Measurements from ENCODE around the gene ZNF518A.

ZNF518A gene, protein sequence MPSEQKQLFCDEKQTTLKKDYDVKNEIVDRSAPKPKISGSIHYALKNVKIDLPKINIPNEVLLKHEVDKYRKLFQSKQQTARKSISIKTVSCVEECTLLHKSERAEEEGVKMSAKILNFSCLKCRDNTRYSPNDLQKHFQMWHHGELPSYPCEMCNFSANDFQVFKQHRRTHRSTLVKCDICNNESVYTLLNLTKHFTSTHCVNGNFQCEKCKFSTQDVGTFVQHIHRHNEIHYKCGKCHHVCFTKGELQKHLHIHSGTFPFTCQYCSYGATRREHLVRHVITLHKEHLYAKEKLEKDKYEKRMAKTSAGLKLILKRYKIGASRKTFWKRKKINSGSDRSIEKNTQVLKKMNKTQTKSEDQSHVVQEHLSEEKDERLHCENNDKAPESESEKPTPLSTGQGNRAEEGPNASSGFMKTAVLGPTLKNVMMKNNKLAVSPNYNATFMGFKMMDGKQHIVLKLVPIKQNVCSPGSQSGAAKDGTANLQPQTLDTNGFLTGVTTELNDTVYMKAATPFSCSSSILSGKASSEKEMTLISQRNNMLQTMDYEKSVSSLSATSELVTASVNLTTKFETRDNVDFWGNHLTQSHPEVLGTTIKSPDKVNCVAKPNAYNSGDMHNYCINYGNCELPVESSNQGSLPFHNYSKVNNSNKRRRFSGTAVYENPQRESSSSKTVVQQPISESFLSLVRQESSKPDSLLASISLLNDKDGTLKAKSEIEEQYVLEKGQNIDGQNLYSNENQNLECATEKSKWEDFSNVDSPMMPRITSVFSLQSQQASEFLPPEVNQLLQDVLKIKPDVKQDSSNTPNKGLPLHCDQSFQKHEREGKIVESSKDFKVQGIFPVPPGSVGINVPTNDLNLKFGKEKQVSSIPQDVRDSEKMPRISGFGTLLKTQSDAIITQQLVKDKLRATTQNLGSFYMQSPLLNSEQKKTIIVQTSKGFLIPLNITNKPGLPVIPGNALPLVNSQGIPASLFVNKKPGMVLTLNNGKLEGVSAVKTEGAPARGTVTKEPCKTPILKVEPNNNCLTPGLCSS (N-terminal part only)

GRCh38 chr10:96129387-96130325, at the start of gene ZNF518A:
Gene ZNF518A, plus strand, starts transcription at chr10:96130297. Its CDS starts 26,026 bp downstream, at chr10:96156323.
- peak; percentile 99 for DNase-seq

- DNase-seq, result no peak
Measured at GRCh38 chr10:96082153-96082552, 47.9 kb upstream of the ZNF518A start.

DNA sequence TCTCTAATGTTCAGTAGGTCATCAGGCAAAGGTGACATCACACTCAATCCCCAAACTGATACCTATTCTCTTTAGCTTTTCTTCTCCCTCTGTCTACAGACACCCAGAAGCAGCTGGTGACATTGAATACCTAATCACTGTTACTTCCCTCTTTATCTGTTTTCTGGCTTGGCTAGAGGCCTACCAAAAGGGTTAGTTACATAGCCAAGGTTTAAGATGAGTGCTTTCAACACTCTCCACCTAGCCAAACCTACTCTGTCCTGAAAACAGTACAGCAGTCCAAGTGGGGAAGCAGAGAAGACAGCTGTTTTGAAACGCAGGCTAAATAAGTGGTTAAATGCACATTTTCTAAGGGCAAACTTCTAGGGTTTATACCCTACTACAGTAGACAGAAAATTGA, 47.3 kb upstream of the ZNF518A start:
- no peak for DNase-seq

- no peak for DNase-seq
Measured at GRCh38 chr10:96089116-96089515, 41.0 kb upstream of the ZNF518A start.

GRCh38 chr10:96089670-96090462, 40.2 kb upstream of the ZNF518A start:
- DNase-seq, result peak; percentile 97

GRCh38 chr10:96090463-96090800, 39.7 kb upstream of the ZNF518A start:
- DNase-seq, result no peak

GRCh38 chr10:96092999-96093767, 36.9 kb upstream of the ZNF518A start:
- DNase-seq, result no peak

- no peak for DNase-seq
Measured at GRCh38 chr10:96093948-96094347, 36.1 kb upstream of the ZNF518A start.

DNA sequence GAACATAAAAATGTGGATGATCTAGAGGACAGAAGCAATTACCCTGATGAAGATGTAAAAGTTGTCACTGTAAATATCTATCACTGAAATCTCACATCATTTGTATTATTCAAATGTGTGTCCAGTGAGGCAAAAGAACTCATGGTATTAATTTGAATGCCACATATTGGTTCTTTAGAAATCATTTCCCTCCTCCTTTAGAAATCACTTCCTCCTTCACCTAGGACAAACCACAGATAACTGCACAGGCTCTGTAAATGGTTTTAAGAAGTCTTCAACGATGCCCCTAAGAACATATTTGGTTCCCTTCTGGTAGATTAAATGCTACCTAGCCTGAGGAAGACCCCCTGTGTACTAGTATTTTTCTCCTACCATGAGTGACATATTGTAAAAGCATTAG, 33.1 kb upstream of the ZNF518A start:
- DNase-seq, result no peak

DNA sequence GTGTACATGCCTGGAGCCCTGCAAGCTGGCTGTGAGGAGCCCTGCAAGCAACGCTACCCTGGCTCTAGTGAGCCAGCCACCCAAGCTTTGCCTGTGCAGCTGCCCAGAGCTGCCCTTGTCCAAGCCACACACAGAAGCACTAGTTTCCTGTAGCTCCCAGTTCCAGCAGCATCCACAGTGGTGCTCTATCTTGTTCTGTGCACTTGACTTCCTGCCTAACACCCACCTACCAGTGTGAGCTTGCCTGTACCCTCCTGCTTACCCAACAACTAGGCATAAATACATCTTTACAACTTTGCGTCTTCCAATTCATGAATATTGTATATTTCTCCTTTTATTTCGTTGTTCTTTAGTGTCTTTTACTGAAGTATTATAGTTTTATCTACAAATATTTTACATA, 32.2 kb upstream of the ZNF518A start:
- no peak for DNase-seq

GRCh38 chr10:96107623-96108038, 22.5 kb upstream of the ZNF518A start:
- DNase-seq, result no peak

DNA sequence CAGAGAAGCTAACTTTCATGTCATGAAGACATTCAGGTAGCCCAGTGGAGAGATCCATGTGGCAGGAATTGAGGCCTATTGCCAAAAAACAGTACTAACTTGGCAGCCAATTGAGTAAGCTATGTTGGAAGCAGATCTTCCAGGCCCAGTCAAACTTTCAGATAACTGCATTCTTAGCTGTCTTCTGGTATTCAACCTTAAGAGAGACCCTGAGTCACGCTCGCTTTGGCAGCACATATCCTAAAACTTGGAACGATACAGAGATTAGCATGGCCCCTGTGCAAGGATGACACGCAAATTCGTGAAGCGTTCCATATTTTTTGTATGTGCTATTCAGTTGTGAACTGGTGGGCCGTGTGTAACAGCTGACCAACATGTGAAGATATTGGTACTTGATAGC, 17.6 kb upstream of the ZNF518A start:
- DNase-seq, result no peak

GRCh38 chr10:96118604-96119450, 11.3 kb upstream of the ZNF518A start:
- peak; percentile 2 for DNase-seq

DNA sequence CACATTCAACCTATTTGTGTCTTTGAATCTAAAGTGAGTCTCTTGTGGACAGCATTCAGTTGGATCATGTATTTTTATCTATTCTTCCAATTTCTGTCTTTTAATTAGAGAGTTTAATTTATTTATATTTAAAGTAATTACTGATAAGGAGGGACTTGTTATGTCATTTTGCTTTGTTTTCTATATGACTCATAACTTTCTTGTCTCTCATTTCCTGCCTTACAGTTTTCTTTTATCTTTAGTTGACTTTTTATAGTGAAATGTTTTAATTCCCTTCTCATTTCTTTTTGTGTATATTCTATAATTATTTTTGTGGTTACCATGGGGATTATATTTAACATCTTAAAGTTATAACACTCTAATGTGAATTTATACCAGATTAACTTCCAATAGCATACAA, 7.3 kb upstream of the ZNF518A start:
- DNase-seq, result no peak

DNA sequence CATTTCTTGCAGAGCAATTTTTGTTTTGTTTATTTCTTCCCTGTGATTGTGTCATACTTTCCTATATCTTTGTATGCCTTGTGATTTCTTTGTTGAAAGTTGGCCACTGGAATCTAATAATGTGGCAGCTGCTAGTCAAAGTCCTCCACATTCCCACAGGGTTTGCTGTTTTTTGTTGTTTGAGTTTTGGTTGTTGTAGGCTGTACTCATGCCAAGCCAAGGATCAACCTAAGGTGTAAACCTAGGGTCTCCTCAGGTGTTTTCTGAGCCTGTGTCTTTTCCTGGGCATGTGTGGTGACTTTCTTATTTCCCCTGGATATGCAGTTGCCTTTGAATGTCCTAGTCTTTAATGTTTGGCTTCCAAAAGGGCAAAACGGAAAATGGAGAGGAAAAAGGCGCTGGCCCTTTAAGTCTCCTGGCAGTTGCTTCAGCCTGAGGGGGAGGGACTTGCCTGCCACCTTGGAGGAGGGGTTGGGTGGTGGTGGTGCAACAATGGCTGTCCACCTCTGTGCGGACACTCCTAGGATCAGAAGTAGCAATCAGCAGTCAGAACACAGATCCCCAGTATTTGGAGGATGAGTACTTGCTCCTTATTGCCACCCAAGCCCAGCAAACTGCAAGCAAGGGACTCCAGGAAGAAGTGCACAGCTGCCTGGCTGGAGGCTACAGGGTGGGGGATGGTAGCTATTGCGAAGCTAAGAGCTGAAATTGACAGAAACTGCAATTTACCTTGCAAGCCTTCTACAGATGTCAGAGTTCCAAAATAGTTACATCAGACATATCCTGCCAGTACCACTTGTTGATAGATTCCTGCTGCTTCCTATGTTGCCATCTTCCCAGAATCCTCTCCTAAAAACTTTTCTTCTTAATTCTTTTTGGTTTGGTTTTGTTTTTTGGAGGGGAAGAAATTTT, 5.6 kb upstream of the ZNF518A start:
- peak; percentile 52 for DNase-seq

DNA sequence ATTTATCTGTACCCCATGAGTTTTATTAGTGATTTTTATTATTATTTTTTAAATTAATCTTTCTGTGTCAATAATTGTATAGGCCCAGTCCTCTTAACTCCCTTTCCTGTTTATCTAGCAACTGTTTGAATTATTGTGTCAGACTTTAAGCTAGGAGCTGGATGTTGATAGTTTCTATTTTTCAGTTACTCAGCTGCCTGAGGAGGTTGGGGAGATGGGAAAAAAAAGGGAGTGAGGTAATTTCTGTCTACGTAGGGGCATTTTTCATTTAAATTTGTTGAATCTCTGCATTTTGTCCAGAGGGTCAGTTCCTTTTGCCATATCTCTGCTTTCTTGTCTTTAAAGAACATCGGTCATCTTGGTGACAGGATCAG, 5.0 kb upstream of the ZNF518A start:
- DNase-seq, result no peak

DNA sequence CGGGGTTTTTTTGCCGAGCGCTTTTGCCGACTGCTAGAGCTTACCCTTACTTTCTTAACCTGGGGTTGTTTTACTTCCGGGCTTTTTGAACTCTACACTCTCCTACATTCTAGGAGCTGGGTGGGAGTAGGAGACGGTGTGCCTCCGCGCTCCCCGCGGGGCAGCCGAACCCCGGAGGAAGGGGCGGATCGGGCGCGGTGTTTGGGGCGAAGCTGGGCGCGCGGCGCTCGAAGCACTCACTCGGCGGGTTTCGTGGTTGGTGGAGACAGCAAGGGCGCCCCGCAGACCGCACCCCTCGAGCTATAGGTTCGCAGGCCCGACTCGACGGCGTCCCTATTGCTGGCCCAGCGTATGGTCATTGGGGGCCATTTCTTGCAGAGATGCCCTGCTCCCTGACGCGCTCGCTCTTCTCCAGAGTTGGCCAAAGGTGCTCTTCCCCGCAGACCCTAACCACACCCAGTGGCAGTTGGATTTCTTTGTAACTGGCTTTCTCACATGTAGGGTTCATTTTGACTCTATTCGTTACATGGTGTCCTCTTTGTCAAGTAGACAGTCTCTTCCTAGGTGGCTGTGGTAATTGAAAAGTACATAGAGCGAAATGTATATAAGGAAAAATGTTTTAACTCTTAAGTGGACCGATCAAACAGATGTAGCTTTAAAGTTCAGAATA, 364 bp downstream of the ZNF518A start:
- no peak for DNase-seq

- DNase-seq, result no peak
Measured at GRCh38 chr10:96131621-96132020, 1.5 kb downstream of the ZNF518A start.

All from retina (tissue), 1 donor.